ENCODE measurements around the gene SP7. TPM values are rescaled to one million over a fixed set of nuclear protein-coding genes. Genes with fewer than 3 reads are reported as not detected.

Gene SP7
- total and polyA plus RNA-seq, 9 of the 15 experiments (the other 6 are each of a cell fraction or from before 2014, with no cell fraction given): 0.04 TPM; not detected in 8

DNA sequence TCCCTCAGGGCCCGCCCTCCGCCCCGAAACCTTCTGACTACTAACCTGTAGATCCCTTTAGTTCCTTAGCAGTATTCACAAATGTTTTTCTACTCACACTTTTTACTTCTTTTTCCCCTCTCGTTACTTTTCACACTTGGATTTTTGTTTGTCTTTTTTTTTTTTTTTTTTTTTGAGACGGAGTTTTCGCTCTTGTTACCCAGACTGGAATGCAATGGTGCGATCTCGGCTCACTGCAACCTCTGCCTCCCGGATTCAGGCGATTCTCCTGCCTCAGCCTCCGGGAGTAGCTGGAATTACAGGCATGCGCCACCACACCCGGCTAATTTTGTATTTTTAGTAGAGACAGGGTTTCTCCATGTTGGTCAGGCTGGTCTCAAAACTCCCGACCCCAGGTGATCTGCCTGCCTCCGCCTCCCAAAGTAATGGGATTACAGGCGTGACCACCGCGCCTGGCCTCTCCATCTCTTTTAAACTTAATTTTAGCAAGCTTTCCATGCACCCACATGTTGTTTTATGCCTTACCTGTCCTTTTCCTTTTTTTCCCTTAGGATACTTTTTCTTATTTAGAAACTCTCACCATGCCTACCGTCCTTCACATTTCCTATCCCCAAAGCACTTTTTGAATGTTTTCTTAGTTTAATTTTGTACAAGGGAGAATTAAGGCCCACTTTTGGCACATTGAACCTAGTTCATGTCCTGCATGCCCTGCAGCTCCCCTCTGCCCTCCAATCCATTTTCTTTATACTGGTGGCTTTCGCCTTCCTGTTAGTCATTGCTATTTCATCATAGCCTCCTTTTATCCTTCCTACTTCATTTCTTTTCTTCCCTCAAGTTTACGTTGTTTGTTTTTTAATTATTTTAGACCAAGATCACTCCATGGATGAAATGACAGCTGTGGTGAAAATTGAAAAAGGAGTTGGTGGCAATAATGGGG is 44.9 kb upstream of the SP7 start (continued):
- TF ChIP-seq FIP1L1 (IDR thresholded peaks at IDR 0.05; ENCODE audit: low read depth, low read length, poor library complexity, severe bottlenecking): no peak
- TF ChIP-seq, protein P1, sequence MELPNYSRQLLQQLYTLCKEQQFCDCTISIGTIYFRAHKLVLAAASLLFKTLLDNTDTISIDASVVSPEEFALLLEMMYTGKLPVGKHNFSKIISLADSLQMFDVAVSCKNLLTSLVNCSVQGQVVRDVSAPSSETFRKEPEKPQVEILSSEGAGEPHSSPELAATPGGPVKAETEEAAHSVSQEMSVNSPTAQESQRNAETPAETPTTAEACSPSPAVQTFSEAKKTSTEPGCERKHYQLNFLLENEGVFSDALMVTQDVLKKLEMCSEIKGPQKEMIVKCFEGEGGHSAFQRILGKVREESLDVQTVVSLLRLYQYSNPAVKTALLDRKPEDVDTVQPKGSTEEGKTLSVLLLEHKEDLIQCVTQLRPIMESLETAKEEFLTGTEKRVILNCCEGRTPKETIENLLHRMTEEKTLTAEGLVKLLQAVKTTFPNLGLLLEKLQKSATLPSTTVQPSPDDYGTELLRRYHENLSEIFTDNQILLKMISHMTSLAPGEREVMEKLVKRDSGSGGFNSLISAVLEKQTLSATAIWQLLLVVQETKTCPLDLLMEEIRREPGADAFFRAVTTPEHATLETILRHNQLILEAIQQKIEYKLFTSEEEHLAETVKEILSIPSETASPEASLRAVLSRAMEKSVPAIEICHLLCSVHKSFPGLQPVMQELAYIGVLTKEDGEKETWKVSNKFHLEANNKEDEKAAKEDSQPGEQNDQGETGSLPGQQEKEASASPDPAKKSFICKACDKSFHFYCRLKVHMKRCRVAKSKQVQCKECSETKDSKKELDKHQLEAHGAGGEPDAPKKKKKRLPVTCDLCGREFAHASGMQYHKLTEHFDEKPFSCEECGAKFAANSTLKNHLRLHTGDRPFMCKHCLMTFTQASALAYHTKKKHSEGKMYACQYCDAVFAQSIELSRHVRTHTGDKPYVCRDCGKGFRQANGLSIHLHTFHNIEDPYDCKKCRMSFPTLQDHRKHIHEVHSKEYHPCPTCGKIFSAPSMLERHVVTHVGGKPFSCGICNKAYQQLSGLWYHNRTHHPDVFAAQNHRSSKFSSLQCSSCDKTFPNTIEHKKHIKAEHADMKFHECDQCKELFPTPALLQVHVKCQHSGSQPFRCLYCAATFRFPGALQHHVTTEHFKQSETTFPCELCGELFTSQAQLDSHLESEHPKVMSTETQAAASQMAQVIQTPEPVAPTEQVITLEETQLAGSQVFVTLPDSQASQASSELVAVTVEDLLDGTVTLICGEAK (IDR thresholded peaks at IDR 0.05): peak; percentile 48; the same call in 1 of the 2 replicates
- TF ChIP-seq, protein P1 (CRISPR knock-in tag; IDR thresholded peaks at IDR 0.05): no peak
- TF ChIP-seq, protein P2, sequence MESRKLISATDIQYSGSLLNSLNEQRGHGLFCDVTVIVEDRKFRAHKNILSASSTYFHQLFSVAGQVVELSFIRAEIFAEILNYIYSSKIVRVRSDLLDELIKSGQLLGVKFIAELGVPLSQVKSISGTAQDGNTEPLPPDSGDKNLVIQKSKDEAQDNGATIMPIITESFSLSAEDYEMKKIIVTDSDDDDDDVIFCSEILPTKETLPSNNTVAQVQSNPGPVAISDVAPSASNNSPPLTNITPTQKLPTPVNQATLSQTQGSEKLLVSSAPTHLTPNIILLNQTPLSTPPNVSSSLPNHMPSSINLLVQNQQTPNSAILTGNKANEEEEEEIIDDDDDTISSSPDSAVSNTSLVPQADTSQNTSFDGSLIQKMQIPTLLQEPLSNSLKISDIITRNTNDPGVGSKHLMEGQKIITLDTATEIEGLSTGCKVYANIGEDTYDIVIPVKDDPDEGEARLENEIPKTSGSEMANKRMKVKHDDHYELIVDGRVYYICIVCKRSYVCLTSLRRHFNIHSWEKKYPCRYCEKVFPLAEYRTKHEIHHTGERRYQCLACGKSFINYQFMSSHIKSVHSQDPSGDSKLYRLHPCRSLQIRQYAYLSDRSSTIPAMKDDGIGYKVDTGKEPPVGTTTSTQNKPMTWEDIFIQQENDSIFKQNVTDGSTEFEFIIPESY (CRISPR knock-in tag; IDR thresholded peaks at IDR 0.05): no peak
- TF ChIP-seq, protein P3, sequence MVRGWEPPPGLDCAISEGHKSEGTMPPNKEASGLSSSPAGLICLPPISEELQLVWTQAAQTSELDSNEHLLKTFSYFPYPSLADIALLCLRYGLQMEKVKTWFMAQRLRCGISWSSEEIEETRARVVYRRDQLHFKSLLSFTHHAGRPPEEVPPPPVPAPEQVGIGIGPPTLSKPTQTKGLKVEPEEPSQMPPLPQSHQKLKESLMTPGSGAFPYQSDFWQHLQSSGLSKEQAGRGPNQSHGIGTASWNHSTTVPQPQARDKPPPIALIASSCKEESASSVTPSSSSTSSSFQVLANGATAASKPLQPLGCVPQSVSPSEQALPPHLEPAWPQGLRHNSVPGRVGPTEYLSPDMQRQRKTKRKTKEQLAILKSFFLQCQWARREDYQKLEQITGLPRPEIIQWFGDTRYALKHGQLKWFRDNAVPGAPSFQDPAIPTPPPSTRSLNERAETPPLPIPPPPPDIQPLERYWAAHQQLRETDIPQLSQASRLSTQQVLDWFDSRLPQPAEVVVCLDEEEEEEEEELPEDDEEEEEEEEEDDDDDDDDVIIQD (CRISPR knock-in tag; IDR thresholded peaks at IDR 0.05): no peak
- TF ChIP-seq ZNF347 (CRISPR knock-in tag; IDR thresholded peaks at IDR 0.05; ENCODE audit: low read depth): no peak
- TF ChIP-seq SMAD1 (IDR thresholded peaks at IDR 0.05; ENCODE audit: low read depth, low read length, partially characterized antibody): no peak
- TF ChIP-seq, protein P4, sequence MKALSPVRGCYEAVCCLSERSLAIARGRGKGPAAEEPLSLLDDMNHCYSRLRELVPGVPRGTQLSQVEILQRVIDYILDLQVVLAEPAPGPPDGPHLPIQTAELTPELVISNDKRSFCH (CRISPR knock-in tag; IDR thresholded peaks at IDR 0.05): no peak
- TF ChIP-seq, protein P4 (tag; IDR thresholded peaks at IDR 0.05): no peak
- TF ChIP-seq, protein P5, sequence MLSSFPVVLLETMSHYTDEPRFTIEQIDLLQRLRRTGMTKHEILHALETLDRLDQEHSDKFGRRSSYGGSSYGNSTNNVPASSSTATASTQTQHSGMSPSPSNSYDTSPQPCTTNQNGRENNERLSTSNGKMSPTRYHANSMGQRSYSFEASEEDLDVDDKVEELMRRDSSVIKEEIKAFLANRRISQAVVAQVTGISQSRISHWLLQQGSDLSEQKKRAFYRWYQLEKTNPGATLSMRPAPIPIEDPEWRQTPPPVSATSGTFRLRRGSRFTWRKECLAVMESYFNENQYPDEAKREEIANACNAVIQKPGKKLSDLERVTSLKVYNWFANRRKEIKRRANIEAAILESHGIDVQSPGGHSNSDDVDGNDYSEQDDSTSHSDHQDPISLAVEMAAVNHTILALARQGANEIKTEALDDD (IDR thresholded peaks at IDR 0.05): 0 out of 2 replicates have a peak, but pooled peaks have one; percentile 19
- TF ChIP-seq MCM7 (IDR thresholded peaks at IDR 0.05): 0 out of 4 replicates have a peak, but pooled peaks of 1 of the 2 experiments have one; percentile 68

Data from K562 (cell line).